HG02973 (cell line): ENCODE data around the gene GABRP.
"Not testable (repeated sequence)": the region's sequence is repeated elsewhere in the genome, so short reads cannot be mapped to it uniquely, and the experiment has no call there.

ENCODE experiments used
- ATAC-seq: cut with Tn5 transposase; IDR thresholded peaks from one replicate; pipeline ENCODE4 v1.9.1; 2021; ENCODE audit warnings: moderate library complexity; ENCODE audit not compliant: unreplicated experiment

GABRP gene

DNA sequence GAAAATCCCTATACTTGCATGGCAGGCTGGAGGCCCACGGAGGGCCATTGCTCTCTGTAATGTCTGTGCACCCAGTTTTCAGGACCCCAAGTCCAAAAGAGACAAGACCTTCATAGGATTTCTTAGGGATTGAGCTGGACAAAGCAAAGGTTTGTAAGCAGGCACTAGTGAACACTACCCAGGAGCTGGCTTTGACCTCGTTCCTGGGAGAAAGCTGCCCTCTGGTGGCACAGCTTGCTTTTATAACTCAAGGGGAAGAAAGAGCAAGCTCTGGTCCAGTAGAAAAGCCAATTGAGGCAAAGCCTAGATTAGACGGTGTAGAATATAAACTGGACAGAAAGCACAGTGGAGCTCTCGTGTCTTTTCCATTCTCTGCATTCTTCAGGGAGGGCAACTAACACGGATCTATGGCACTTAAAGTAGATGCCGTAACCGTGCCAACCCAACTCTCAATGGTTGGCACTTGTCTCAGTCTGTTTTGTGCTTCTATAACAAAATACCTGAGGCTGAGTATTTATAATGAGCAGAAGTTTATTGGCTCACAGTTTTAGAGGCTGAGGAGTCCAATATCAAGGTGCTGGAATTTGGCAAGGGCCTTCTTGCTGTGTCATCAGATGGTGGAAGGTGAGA is 7.9 kb downstream of the GABRP start:
- no peak for ATAC-seq

- no peak for ATAC-seq
Measured at GRCh38 chr5:170792878-170793277, 9.4 kb downstream of the GABRP start.

DNA sequence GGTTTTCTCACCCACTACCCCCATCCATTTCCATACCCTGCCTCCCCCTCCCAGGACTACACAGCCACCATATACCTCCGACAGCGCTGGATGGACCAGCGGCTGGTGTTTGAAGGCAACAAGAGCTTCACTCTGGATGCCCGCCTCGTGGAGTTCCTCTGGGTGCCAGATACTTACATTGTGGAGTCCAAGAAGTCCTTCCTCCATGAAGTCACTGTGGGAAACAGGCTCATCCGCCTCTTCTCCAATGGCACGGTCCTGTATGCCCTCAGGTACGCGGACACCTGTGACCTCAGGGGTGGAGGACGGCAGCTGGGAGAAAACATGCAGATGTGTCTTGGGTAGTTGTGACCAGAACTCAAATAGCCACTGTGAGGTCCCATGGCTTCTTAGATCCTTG is 11.6 kb downstream of the GABRP start:
- no peak for ATAC-seq

DNA sequence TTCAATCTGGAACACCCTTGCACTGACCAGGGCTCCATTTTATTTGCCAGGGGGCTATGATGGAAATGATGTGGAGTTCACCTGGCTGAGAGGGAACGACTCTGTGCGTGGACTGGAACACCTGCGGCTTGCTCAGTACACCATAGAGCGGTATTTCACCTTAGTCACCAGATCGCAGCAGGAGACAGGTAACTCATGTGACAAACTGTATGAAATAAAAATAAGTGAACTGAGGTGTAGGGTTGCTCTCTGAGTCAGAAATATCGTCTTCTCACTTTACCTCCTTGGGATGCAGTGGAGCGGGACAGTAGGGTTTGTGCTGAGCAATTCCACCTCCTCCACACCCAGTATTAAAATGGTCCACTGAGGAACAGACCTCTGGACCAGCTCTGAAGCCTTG is 22.1 kb downstream of the GABRP start:
- no peak for ATAC-seq

DNA sequence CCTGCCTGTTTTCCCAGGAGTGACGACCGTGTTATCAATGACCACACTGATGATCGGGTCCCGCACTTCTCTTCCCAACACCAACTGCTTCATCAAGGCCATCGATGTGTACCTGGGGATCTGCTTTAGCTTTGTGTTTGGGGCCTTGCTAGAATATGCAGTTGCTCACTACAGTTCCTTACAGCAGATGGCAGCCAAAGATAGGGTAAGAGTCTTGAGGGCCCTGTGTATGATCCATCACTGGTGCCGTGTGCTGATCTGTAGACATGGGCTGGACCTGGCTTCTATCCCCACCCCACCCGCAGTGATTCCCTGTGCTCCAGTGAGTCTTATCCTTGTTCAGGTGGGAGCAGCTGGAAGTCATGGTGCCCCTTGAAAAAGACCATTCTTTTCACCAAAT is 26.0 kb downstream of the GABRP start:
- ATAC-seq, result no peak

- ATAC-seq, result no peak
Measured at GRCh38 chr5:170811719-170812118, 28.2 kb downstream of the GABRP start.

DNA sequence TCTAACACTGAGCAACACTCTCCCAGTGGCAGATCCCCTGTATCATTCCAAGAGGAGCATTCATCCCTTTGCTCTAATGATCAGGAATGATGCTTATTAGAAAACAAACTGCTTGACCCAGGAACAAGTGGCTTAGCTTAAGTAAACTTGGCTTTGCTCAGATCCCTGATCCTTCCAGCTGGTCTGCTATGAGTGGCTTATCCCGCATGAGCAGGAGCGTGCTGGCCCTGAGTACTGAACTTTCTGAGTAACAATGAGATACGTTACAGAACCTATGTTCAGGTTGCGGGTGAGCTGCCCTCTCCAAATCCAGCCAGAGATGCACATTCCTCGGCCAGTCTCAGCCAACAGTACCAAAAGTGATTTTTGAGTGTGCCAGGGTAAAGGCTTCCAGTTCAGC is 29.7 kb downstream of the GABRP start:
- ATAC-seq, result no peak

DNA sequence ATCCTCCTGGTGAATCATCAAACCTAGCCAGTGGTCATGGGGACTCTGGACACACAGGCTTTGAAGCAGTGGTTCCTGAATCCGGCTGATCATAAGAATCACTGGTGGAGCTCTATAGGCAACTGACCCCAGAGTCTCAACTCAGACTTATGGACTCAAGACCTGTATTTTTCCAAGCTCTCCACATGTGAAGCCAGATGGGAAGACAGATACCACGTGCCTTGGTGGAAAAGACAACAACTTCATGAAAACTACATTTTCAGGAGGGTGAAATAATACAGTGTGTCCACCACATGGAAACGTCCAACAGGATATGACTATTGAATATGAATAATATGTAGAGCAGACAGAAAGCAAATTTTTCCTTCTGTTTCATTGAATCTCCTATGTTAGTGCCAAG is 33.7 kb downstream of the GABRP start:
- ATAC-seq, result no peak

DNA sequence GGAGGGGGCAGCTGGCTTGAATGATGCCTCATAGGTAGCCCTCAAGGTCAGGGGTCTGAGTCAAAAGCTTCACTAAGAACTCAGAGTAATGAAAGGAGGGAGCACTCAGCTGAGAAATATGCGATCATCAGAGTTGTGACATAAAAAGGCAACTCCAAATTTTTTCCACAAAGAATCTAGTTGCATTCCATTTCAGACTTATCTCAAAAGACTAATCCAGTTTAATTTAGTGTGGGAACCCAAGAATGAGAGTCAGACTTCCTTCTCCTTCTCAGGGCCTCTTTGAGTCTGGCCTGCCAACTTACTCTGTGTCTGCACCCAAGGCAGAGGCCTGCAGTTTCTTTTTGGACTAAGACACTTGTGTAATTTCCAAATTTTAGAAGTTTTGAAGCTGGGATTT is 34.7 kb downstream of the GABRP start:
- ATAC-seq, result no peak

- ATAC-seq, result no peak
Measured at GRCh38 chr5:170819824-170820223, 36.3 kb downstream of the GABRP start.

DNA sequence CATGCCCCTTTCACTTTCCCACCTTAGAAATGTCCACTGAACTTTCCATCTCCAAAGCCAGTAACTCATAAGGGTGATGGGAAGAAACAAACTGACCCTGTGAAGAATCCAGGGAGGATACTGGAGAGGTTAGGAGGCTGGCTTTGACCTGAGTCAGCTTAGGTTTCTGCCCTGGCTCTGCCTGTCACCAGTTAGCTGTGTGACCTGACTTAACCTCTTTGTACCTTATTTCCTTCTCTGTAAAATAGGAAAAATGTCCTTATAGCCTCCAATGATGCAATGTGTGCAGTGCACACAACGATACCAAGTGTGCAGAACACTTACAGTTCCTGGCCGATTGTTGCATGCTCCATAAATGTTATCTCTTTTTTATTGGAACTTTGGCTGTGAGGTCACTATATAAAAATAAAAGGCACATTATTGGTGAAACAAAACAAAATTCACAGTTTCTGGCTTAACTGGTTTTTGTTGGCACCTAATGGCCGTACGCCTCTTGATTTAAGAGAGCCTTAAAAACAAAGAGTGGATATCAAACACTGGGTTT is 37.8 kb downstream of the GABRP start:
- ATAC-seq, result no peak

DNA sequence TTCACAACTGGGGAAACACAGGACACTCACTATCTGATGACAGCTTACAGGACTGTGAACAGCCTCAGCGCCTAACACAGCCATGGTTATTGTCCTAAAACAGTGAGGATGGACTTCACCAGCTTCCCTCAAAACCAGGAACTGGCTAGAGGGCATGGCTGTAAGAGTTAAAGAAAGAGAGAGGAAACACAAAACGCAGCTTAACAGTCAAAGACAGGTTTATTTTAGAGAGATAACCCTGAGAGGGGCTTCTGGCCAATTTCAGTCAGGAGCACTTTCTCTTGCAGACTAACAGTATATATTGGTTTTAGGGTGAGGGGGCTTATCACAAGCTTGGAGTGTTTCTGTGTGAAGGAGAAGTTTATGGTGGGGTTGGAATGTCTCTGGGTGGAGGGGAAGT is 42.6 kb downstream of the GABRP start:
- ATAC-seq, result no peak

DNA sequence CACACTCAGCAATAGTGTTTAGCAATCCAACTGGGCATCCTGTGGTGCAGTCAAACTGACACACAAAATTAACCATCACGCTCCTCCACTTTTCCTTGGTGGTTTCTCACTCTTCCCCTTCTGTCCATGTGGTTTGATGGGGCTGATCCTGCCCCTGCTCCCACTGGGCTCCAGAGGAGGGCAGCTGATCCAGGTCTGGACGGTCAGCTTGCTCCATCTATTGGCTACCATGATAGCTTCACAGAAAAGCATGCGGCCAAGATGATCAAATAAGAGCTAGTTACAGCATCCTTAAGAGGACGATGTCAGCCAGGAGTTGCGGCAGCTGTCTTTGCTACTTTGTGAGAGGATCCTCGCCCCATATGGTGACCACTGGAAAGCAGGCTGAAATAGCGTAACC is 48.7 kb downstream of the GABRP start:
- no peak for ATAC-seq

DNA sequence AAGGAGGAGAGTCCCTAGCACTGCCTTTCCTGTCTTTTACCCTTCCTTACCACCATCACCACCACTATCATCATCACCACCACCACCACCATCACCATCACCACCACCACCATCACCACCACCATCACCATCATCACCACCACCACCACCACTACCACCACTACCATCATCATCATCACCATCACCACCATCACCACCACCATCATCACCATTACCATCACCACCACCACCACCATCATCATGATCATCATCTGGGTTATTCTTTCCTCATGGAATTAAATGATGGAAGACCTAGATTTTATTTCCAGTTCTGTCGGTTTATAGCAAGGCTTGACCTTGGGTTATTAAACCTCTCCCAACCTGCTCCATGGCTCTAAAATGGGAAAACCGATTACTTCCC is 50.5 kb downstream of the GABRP start:
- ATAC-seq, result not testable (repeated sequence)

GRCh38 chr5:170836226-170836625 is 52.7 kb downstream of the GABRP start:
- ATAC-seq, result no peak

DNA sequence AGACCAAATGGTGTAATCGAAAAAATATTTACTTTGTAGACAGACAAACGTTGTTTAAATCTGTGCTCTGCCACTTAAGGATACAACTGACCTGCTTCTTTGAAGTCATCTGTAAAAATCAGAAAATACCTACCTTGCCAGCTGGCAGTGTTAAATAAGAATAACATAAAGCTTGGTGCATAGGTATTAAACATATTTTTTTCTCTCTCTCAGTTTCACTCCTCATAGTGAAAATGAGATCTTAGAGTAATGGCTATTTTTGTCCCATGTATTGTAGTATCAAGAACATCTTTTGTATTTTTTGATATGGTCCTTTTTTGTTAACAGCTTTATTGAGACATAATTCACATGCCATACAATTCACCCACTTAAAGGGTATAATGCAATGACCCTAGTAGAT is 60.3 kb downstream of the GABRP start:
- no peak for ATAC-seq

- no peak for ATAC-seq
Measured at GRCh38 chr5:170844651-170845050, 61.1 kb downstream of the GABRP start.

DNA sequence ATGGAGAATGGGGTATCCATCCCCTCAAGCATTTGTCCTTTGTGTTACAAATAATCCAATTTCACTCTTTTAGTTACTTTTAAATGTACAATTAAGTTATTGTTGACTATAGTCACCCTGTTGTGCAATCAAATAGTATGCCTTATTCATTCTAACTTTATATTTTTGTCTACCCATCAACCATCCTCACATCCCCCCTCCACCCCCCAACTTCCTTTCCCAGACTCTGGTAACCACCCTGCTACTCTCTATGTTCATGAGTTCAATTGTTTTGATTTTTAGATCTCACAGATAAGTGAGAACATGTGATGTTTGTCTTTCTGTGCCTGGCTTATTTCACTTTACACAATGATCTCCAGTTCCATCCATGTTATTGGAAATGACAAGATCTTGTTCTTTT is 62.9 kb downstream of the GABRP start:
- no peak for ATAC-seq

DNA sequence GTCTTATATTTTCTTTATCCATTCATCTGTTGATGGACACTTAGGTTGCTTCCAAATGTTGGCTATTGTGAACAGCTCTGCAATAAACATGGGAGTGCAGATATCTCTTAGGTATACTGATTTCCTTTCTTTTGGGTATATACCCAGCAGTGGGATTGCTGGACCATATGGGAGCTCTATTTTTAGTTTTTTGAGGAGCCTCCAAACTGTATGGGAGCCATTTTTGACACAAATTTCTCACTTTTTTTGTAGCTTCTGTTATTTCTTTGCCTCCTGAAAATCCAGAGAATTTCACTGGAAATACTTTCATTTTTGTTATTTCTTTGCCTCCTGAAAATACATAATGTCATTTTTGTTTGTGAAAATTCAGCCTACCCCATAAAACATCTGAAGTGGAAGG is 63.3 kb downstream of the GABRP start:
- ATAC-seq, result no peak

DNA sequence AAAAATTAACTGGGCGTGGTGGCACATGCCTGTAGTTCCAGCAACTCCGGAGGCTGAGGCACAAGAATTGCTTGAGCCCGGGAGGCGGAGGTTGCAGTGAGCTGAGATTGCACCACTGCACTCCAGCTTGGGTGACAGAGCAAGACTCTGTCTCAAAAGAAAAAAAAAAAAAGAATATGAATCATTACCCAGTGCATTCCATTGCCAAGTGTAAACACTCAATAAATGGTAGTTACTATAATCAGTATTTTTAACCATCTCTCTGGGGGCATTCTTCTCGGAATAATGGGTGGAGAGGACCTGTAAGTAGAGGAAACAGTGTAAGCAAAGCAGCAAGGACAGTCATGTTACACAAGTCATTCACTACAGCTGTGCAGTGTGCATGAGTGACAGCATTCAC is 64.5 kb downstream of the GABRP start:
- ATAC-seq, result no peak

DNA sequence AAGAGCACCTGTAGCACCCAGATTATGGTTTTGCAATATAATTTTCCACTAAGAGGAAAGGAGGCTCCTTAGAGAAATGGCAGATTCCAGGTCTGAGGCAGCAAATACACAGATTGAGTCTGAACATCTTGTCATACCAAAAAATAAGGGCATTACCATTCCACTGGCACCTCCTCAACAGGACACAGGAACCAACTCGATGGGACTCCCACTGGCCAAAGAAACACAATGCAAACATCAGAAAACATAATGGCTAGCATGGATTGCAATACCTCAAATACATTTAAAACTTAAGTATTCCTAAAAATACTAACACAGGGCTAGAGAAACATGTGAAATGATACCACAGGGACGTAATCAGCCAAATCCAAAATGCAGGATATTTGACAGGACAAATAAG is 65.8 kb downstream of the GABRP start:
- ATAC-seq, result no peak

DNA sequence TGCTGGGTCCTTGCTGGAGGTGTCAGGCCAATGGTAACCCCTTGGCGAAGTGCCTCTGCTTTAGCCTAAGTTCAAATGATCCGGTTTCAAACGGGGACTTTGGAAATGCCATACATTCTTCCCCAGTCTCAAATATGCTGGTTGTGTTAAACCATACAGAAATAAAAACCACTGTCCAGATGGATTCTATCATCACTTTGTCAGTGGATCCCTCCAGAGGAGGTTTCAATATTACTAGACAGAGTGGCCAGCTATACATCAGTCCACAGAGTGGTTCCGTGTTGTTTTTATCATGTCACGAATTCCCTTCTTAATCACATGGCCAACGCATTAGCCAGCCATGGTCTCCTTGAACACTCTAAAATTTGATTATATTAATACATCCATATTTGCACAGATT is 71.0 kb downstream of the GABRP start:
- ATAC-seq, result no peak

DNA sequence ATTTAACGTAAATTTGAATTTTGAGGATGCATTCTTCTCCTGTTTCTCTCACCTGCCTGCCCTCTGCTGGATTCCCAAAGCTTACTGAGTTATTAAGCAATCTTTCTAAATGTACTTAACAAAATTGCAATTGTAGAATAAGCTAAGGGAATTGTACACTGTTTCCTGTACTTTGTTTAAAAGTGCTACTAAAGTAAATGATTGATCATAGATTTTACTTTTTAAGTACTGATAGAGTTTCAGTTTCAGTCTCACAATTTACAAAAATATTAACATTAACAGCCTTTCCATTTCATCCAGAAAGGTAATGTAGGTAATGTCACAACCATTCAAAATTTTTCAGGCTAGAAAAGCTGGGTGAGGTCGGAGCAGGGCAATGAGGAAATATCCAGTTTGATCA is 73.5 kb downstream of the GABRP start:
- ATAC-seq, result no peak
